Mesendoderm (in vitro differentiated cells): Measurements from ENCODE around the gene SUFU.

Experiments used
- DNase-seq: peaks from one replicate; pipeline ENCODE4 v3.0.0; 2013
- H2AK5ac ChIP-seq: 2 replicates; pipeline ENCODE4 v1.6.1; 2013; ENCODE audit warnings: low read length, inconsistent platforms
- H2BK120ac ChIP-seq: 2 replicates; pipeline ENCODE4 v1.6.1; 2013; ENCODE audit warnings: low read depth, mild to moderate bottlenecking, low read length, moderate library complexity, mixed read lengths
- H2BK15ac ChIP-seq: replicated peaks from 2 replicates; pipeline ENCODE4 v1.6.1; 2013; ENCODE audit warnings: low read depth, mild to moderate bottlenecking, moderate library complexity
- H2BK5ac ChIP-seq: 2 replicates; pipeline ENCODE4 v1.6.1; 2013; ENCODE audit warnings: low read length, inconsistent platforms
- H3K18ac ChIP-seq: 2 replicates; pipeline ENCODE4 v1.6.1; 2013; ENCODE audit warnings: mild to moderate bottlenecking, low read length, mixed read lengths
- H3K23ac ChIP-seq: one replicate; pipeline ENCODE4 v1.6.1; 2013; ENCODE audit warnings: low read length
- H3K27ac ChIP-seq: 2 replicates; pipeline ENCODE4 v1.5.1; 2013; ENCODE audit warnings: low read depth, mild to moderate bottlenecking, inconsistent platforms, low read length, moderate library complexity
- H3K27me3 ChIP-seq: 2 replicates; pipeline ENCODE4 v1.6.1; 2013; ENCODE audit warnings: low read length, control low read depth, mild to moderate bottlenecking, inconsistent platforms; ENCODE audit not compliant: insufficient read depth, poor library complexity
- H3K36me3 ChIP-seq: 2 replicates; pipeline ENCODE4 v1.6.1; 2013; ENCODE audit warnings: low read length, inconsistent platforms; ENCODE audit not compliant: control insufficient read depth, insufficient read depth
- H3K4ac ChIP-seq: one replicate; pipeline ENCODE4 v1.6.1; 2013; ENCODE audit warnings: low read depth, mild to moderate bottlenecking, low read length, moderate library complexity
- H3K4me1 ChIP-seq: 2 replicates; pipeline ENCODE4 v1.6.1; 2013; ENCODE audit warnings: low read depth, low read length, inconsistent platforms; ENCODE audit not compliant: control insufficient read depth
- H3K4me2 ChIP-seq: 2 replicates; pipeline ENCODE4 v1.6.1; 2013; ENCODE audit warnings: low read length
- H3K4me3 ChIP-seq: 2 replicates; pipeline ENCODE4 v1.5.1; 2013; ENCODE audit warnings: mild to moderate bottlenecking, low read length
- H3K56ac ChIP-seq: one replicate; pipeline ENCODE4 v1.6.1; 2013; ENCODE audit warnings: low read length
- H3K79me1 ChIP-seq: 2 replicates; pipeline ENCODE4 v1.6.1; 2013; ENCODE audit warnings: low read length, inconsistent platforms
- H3K79me2 ChIP-seq: 2 replicates; pipeline ENCODE4 v1.6.1; 2013; ENCODE audit warnings: mild to moderate bottlenecking, low read length; ENCODE audit not compliant: control insufficient read depth, insufficient read depth
- H3K9ac ChIP-seq: 2 replicates; pipeline ENCODE4 v1.6.1; 2013; ENCODE audit warnings: low read length, inconsistent platforms
- H4K5ac ChIP-seq: one replicate; pipeline ENCODE4 v1.6.1; 2013; ENCODE audit warnings: low read length
- H4K8ac ChIP-seq: one replicate; pipeline ENCODE4 v1.6.1; 2013; ENCODE audit warnings: low read depth, mild to moderate bottlenecking, control low read depth, low read length, moderate library complexity
- WGBS: extraction: QIAGEN DNeasy Blood & Tissue Kit; methylation state at CpG from one replicate; pipeline ENCODE4 v1.1.7; 2013; ENCODE audit warnings: low lambda C conversion rate, missing lambda C conversion rate; ENCODE audit not compliant: insufficient coverage; ENCODE audit errors: extremely low coverage; 5-methylcytosine and 5-hydroxymethylcytosine counted together

Gene SUFU

DNA sequence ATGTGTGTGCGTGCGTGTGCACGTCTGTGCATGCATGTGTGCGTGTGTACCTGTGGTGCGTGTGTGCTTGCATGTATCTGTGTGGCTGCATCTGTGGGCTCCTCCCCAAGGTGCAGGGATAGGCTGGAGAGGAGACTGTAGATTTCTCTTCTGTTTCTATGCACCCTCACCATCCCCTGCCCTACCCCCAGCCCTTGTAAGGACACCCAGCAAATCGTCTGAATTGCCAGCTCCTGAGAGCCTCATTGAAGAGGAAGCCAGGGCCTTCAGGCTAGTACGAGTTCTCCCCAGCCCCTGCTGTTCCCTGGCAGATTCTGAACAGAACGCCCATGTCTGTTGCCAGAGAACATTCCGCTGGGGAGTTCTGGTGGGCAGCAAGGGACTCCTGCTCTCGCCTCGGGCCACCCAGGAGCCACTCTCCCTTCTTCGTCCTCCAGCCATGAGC, 123.5 kb downstream of the SUFU start:
- Histone ChIP-seq H3K36me3 (no peaks in the 10 kb centered on the region), H4K8ac (no peak overlapping the region), H3K4me1 (peaks cover 30% of the 10 kb centered on the region), H4K5ac (peak overlapping the region; percentile 15), H3K23ac (peak overlapping the region; percentile 70), H3K9ac (peak overlapping the region; percentile 53), H3K27ac (peak overlapping the region; percentile 74), H3K4ac (peak overlapping the region; percentile 39), H3K18ac (peak overlapping the region; percentile 88), H3K79me2 (no peaks in the 10 kb centered on the region), H3K79me1 (no peaks in the 10 kb centered on the region), H3K27me3 (no peaks in the 10 kb centered on the region), H2BK120ac (no peak overlapping the region), H3K56ac (peak overlapping the region; percentile 69), H3K4me2 (no peak overlapping the region), H2AK5ac (peak overlapping the region; percentile 74), H2BK5ac (peak overlapping the region; percentile 54), H2BK15ac (no peak overlapping the region), H3K4me3 (no peak overlapping the region)
- WGBS, result no CpG with 5 or more reads among the region's 12 CpGs
- DNase-seq, result peak; percentile 56

DNA sequence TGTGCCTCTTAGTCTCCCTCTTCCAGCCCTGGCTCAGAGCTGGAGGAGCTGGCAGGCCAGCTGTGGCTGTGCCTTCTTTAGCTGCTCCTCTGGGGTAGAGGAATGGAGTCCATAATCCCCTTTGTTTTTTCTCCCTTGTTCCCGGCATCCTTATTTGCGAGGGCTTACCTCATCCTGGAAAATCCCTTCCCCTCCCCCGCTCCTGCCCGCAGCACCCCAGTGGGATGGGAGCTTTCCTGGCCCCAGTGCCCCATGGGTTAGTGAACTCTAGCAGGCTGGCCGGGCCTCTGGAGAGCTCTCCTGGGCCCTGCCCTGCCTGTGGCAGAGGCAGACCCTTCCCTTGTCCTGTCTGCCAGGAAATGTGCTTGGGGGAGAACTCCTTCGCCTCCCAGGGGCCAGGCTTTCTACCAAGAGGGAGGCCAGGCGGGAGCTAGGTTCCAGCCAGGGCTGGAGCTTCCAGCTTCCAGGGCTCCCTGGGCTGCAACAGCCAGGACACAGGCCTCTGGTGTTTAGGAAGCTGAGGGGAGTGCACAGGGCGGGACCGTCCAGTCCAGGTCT, 124.0 kb downstream of the SUFU start:
- no peak overlapping the region for H4K5ac ChIP-seq
- H3K9ac ChIP-seq, result peak overlapping the region; percentile 53
- no CpG with 5 or more reads among the region's 9 CpGs for WGBS
- no peak overlapping the region for H3K4me2 ChIP-seq
- H4K8ac ChIP-seq, result peak overlapping the region; percentile 30
- no peaks in the 10 kb centered on the region for H3K36me3 ChIP-seq
- no peaks in the 10 kb centered on the region for H3K27me3 ChIP-seq
- no peak overlapping the region for H2AK5ac ChIP-seq
- no peak overlapping the region for H3K4me3 ChIP-seq
- no peaks in the 10 kb centered on the region for H3K79me2 ChIP-seq
- peak overlapping the region; percentile 1 for H2BK120ac ChIP-seq
- peaks cover 30% of the 10 kb centered on the region for H3K4me1 ChIP-seq
- peak; percentile 90 for DNase-seq
- H3K27ac ChIP-seq, result peak overlapping the region; percentile 74
- H3K23ac ChIP-seq, result no peak overlapping the region
- H2BK5ac ChIP-seq, result peak overlapping the region; percentile 54
- peak overlapping the region; percentile 88 for H3K18ac ChIP-seq
- peak overlapping the region; percentile 39 for H3K4ac ChIP-seq
- H2BK15ac ChIP-seq, result no peak overlapping the region
- no peaks in the 10 kb centered on the region for H3K79me1 ChIP-seq
- peak overlapping the region; percentile 69 for H3K56ac ChIP-seq

DNA sequence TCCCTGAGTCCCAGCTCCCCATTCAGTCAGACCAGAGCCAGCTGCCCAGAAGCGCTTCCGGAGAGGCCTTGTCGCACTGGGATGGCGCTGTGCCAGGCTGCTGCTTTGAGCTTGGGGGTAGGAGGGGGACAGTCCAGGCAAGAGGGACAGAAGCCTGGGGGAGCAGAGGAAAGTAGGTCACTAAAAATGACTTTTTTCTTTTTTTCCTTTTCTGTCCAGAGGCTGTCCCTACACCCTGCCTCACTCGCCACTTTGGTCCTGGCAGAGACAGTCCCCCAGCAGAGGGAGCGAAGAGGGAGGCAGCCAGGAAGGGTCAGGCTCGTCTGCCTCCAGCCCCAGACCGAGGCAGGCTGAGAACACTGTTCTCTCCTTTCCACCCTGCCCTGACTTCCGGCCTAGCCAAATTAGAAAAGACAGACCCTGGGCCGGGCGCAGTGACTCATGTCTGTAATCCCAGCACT, 124.7 kb downstream of the SUFU start:
- Histone ChIP-seq H3K4me3 (no peak overlapping the region), H3K4me1 (peaks cover 32% of the 10 kb centered on the region), H2AK5ac (peak overlapping the region; percentile 25), H3K79me1 (no peaks in the 10 kb centered on the region), H3K4me2 (no peak overlapping the region), H3K4ac (peak overlapping the region; percentile 58), H2BK120ac (peak overlapping the region; percentile 1), H3K36me3 (no peaks in the 10 kb centered on the region), H3K27me3 (no peaks in the 10 kb centered on the region), H3K18ac (peak overlapping the region; percentile 88), H3K56ac (peak overlapping the region; percentile 69), H4K5ac (no peak overlapping the region), H3K9ac (no peak overlapping the region), H3K27ac (peak overlapping the region; percentile 74), H3K23ac (no peak overlapping the region), H4K8ac (no peak overlapping the region), H2BK15ac (no peak overlapping the region), H3K79me2 (no peaks in the 10 kb centered on the region), H2BK5ac (no peak overlapping the region)
- peak; percentile 62 for DNase-seq
- no CpG with 5 or more reads among the region's 11 CpGs for WGBS

- Histone ChIP-seq H3K4me3 (no peak overlapping the region), H3K4ac (peak overlapping the region; percentile 1), H4K8ac (no peak overlapping the region), H3K23ac (no peak overlapping the region), H3K18ac (peak overlapping the region; percentile 43), H3K9ac (peak overlapping the region; percentile 13), H3K56ac (peak overlapping the region; percentile 56), H3K36me3 (no peaks in the 10 kb centered on the region), H3K27ac (peak overlapping the region; percentile 93), H2AK5ac (peak overlapping the region; percentile 52), H2BK15ac (no peak overlapping the region), H4K5ac (no peak overlapping the region), H3K4me2 (no peak overlapping the region), H2BK120ac (no peak overlapping the region), H3K79me2 (no peaks in the 10 kb centered on the region), H3K4me1 (peaks cover 33% of the 10 kb centered on the region), H3K27me3 (no peaks in the 10 kb centered on the region), H3K79me1 (no peaks in the 10 kb centered on the region), H2BK5ac (peak overlapping the region; percentile 61)
- no CpG with 5 or more reads among the region's 22 CpGs for WGBS
- peak; percentile 98 for DNase-seq
Observed at GRCh38 chr10:102629661-102630614, 126.2 kb downstream of the SUFU start.

DNA sequence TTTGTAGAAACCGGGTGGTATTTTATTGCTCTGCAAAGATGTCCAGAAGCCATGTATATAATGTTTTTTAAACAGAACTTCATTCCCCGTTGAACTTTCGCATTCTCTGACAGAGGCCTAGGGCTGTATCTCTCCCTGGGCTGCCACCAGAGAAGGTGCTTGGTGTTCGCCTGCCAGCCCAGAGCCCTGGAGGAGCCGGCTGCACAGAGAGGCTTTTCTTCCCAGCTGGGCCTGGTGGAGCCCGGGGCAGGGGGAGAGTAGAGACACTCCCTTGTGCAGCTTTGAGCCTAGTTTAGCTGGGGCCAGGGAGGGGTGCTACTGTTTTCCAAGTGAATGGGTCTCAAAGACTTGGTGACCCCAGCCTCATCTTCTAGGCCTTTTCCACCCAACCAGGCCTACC, 126.9 kb downstream of the SUFU start:
- Histone ChIP-seq H3K9ac (no peak overlapping the region), H3K4me3 (no peak overlapping the region), H4K5ac (no peak overlapping the region), H3K27ac (peak overlapping the region; percentile 40), H3K27me3 (no peaks in the 10 kb centered on the region), H2AK5ac (no peak overlapping the region), H3K36me3 (no peaks in the 10 kb centered on the region), H3K18ac (no peak overlapping the region), H3K4ac (no peak overlapping the region), H2BK120ac (no peak overlapping the region), H2BK15ac (no peak overlapping the region), H2BK5ac (no peak overlapping the region), H3K79me2 (no peaks in the 10 kb centered on the region), H3K79me1 (no peaks in the 10 kb centered on the region), H4K8ac (no peak overlapping the region), H3K56ac (no peak overlapping the region), H3K23ac (no peak overlapping the region), H3K4me2 (no peak overlapping the region), H3K4me1 (peaks cover 31% of the 10 kb centered on the region)
- DNase-seq, result no peak
- WGBS, result no CpG with 5 or more reads among the region's 6 CpGs
